ENCODE data around the gene CLDN7. TPM values are rescaled to one million over a fixed set of nuclear protein-coding genes. Genes with fewer than 3 reads are reported as not detected.

The CLDN7 gene
- total RNA-seq, 1 experiment from 2014 or later: 177 TPM

GRCh38 chr17:7294614-7295153, 32.4 kb upstream of the CLDN7 start, which contains the start of gene YBX2:
YBX2 (minus strand) TSS chr17:7294639; CDS start chr17:7294500, 139 bp downstream.
- Mint-ChIP-seq H3K9me3 (peaks cover 3% of the 10 kb centered on the region in 2 experiments; a peak in 3 of 5 replicates), H3K4me3 (peak within 1 kb of the TSS; percentile 61 to 83), H3K27me3 (ENCODE audit: low read depth) (peaks cover 71% of the 10 kb centered on the region), H3K4me1 (peaks cover 12 to 25% of the 10 kb centered on the region in 2 experiments), H3K36me3 (ENCODE audit: insufficient read depth in 1 of 3, low read depth in 3 of 3) (peaks cover 0 to 3% (median 0%) of the 10 kb centered on the region in 3 experiments; a peak in 2 of 7 replicates), H3K27ac (peak within 1 kb of the TSS in 1 of 3 experiments; percentile 36; a peak in 2 of 7 replicates)
- Histone ChIP-seq H3K56ac (ENCODE audit: insufficient read length, low read depth, low read length) (no peak within 1 kb of the TSS), H3K14ac (ENCODE audit: insufficient read depth, low read length) (peak within 1 kb of the TSS; percentile 89; the same call in 1 of the 2 replicates), H3K79me2 (ENCODE audit: insufficient read depth, low read length) (no peaks in the 10 kb centered on the region), H2AFZ (ENCODE audit: low read length) (no peak within 1 kb of the TSS), H3K18ac (ENCODE audit: insufficient read length, low read depth, low read length) (peak within 1 kb of the TSS; percentile 95), H4K20me1 (ENCODE audit: control insufficient read depth, insufficient read depth, insufficient read length) (no peaks in the 10 kb centered on the region), H2BK20ac (ENCODE audit: low read depth, low read length, poor library complexity, severe bottlenecking) (no peak within 1 kb of the TSS), H4K91ac (ENCODE audit: insufficient read length, low read depth, low read length) (no peak within 1 kb of the TSS), H2BK5ac (ENCODE audit: insufficient read length, low read length) (no peak within 1 kb of the TSS), H2BK120ac (ENCODE audit: low read depth, low read length, poor library complexity, severe bottlenecking) (no peak within 1 kb of the TSS), H3K23me2 (ENCODE audit: insufficient read length, low read depth, low read length, poor library complexity, severe bottlenecking) (peaks cover 4% of the 10 kb centered on the region), H3K27ac (ENCODE audit: insufficient read length, low read depth, low read length) (no peak within 1 kb of the TSS), H3K4me2 (ENCODE audit: insufficient read depth, insufficient read length, low read length) (peak within 1 kb of the TSS; percentile 91), H3K23ac (ENCODE audit: insufficient read length, low read depth, low read length) (no peak within 1 kb of the TSS), H3K4ac (ENCODE audit: low read depth, low read length) (no peak within 1 kb of the TSS), H3T11ph (ENCODE audit: low read length) (no peak within 1 kb of the TSS), H2AK5ac (ENCODE audit: insufficient read length, low read length) (no peak within 1 kb of the TSS), H2BK12ac (ENCODE audit: insufficient read length, low read depth, low read length) (no peak within 1 kb of the TSS), H3K9me3 (ENCODE audit: control insufficient read depth, low read depth, low read length) (no peaks in the 10 kb centered on the region), H3K27me3 (ENCODE audit: insufficient read depth, low read length) (peaks cover 2% of the 10 kb centered on the region), H4K8ac (replicated peaks; ENCODE audit: insufficient read length, low read depth, low read length) (no peak within 1 kb of the TSS), H2BK15ac (ENCODE audit: low read depth, low read length) (no peak within 1 kb of the TSS), H3K9ac (ENCODE audit: extremely low read depth, insufficient read length, low read length) (peak within 1 kb of the TSS; percentile 22), H3K4me1 (ENCODE audit: insufficient read depth, low read length) (peaks cover 4% of the 10 kb centered on the region; the same call in 1 of the 2 replicates), H4K5ac (ENCODE audit: insufficient read length, low read depth, low read length) (no peak within 1 kb of the TSS), H3K79me1 (ENCODE audit: insufficient read depth, low read depth, low read length, poor library complexity, severe bottlenecking) (no peaks in the 10 kb centered on the region)
- TF ChIP-seq CTCF (conservative IDR thresholded peaks at IDR 0.05): no peak
- no CpG with 5 or more reads among the region's 57 CpGs for WGBS (ENCODE audit: extremely low coverage, insufficient read length, low lambda C conversion rate)
- peak; percentile 100 for DNase-seq

Measured in H9 (cell line).